HEK293 (cell line): ENCODE measurements around the gene NMD3.

Source experiments
- CTCF ChIA-PET: fragments of 350-600 bp; formaldehyde crosslinking; extraction: SDS; loops from one replicate; lab custom pipeline; 2021; ENCODE audit warnings: antibody characterized with exemption; lab: Yijun Ruan, JAX
- POLR2A ChIA-PET: fragments of 300-600 bp; formaldehyde crosslinking; extraction: SDS; loops from one replicate; lab custom pipeline; 2020; ENCODE audit warnings: antibody characterized with exemption, inconsistent platforms; lab: Yijun Ruan, JAX
- H3K27ac ChIP-seq: fragments of 200-500 bp; sonication (Bioruptor generic); 2 replicates; pipeline ENCODE4 v1.5.1; 2014; ENCODE audit warnings: low read depth, low read length, control low read depth, inconsistent platforms; ENCODE audit errors: extremely low read depth
- H3K36me3 ChIP-seq, 2 experiments: fragments of 200-500 bp in 1 of 2; sonication (Bioruptor generic) in 1 of 2; 1 replicate in 1 of 2; 2 replicates in 1 of 2; pipeline ENCODE4 v1.5.1; 2014 to 2017; ENCODE audit warnings: inconsistent platforms in 2 of 2, low read length in 2 of 2; ENCODE audit not compliant: control insufficient read depth in 2 of 2, insufficient read depth in 1 of 2
- H3K4me1 ChIP-seq: fragments of 200-500 bp; sonication (Bioruptor generic); 2 replicates; pipeline ENCODE4 v1.5.1; 2014; ENCODE audit warnings: mild to moderate bottlenecking, low read length, inconsistent platforms; ENCODE audit not compliant: control insufficient read depth, insufficient read depth
- H3K4me3 ChIP-seq: 2 replicates; pipeline ENCODE4 v1.5.1; 2011; ENCODE audit warnings: low read depth, mild to moderate bottlenecking, control low read depth, low read length, moderate library complexity
- H3K9me3 ChIP-seq: fragments of 200-500 bp; sonication (Bioruptor generic); 2 replicates; pipeline ENCODE4 v1.5.1; 2014; ENCODE audit warnings: low read depth, low read length, inconsistent platforms; ENCODE audit not compliant: control insufficient read depth, insufficient read depth
- GFI1B ChIP-seq: fragments of 450-650 bp; formaldehyde crosslinking; IDR thresholded peaks from 2 replicates; pipeline ENCODE4 v1.5.1; 2016; ENCODE audit warnings: missing biosample characterization, missing genetic modification characterization
- KLF9 ChIP-seq: fragments of 450-650 bp; formaldehyde crosslinking; IDR thresholded peaks from 2 replicates; pipeline ENCODE4 v1.5.1; 2016; ENCODE audit warnings: missing biosample characterization, missing genetic modification characterization, low read depth
- MYNN ChIP-seq: fragments of 450-650 bp; formaldehyde crosslinking; IDR thresholded peaks from 2 replicates; pipeline ENCODE4 v1.5.1; 2016; ENCODE audit warnings: missing biosample characterization, missing genetic modification characterization, borderline replicate concordance
- PRDM1 ChIP-seq: fragments of 450-650 bp; formaldehyde crosslinking; IDR thresholded peaks from 2 replicates; pipeline ENCODE4; 2016; ENCODE audit warnings: missing biosample characterization, missing genetic modification characterization
- TCF7L2 ChIP-seq: IDR thresholded peaks from 2 replicates; pipeline ENCODE4 v1.6.1; 2011; ENCODE audit warnings: low read depth, mild to moderate bottlenecking, inconsistent platforms, low read length, moderate library complexity, borderline replicate concordance
- ZIC2 ChIP-seq: fragments of 450-650 bp; formaldehyde crosslinking; IDR thresholded peaks from 2 replicates; pipeline ENCODE4 v1.5.1; 2016; ENCODE audit warnings: missing biosample characterization, missing genetic modification characterization
- ZNF19 ChIP-seq: fragments of 450-650 bp; formaldehyde crosslinking; IDR thresholded peaks from 2 replicates; pipeline ENCODE4; 2016; ENCODE audit warnings: missing biosample characterization, missing genetic modification characterization, low read depth
- ZNF223 ChIP-seq: fragments of 450-650 bp; formaldehyde crosslinking; IDR thresholded peaks from 2 replicates; pipeline ENCODE4 v1.5.1; 2016; ENCODE audit warnings: missing biosample characterization, missing genetic modification characterization
- ZNF311 ChIP-seq: fragments of 450-650 bp; formaldehyde crosslinking; IDR thresholded peaks from 2 replicates; pipeline ENCODE4 v1.5.1; 2017; ENCODE audit warnings: missing biosample characterization, missing genetic modification characterization, borderline replicate concordance
- ZNF394 ChIP-seq: fragments of 450-650 bp; formaldehyde crosslinking; IDR thresholded peaks from 2 replicates; pipeline ENCODE4 v1.5.1; 2016; ENCODE audit warnings: missing biosample characterization, missing genetic modification characterization, mild to moderate bottlenecking, moderate library complexity, borderline replicate concordance
- ZNF530 ChIP-seq: fragments of 450-650 bp; formaldehyde crosslinking; IDR thresholded peaks from 2 replicates; pipeline ENCODE4 v1.5.1; 2016; ENCODE audit warnings: low read depth, missing biosample characterization, missing genetic modification characterization
- ZNF555 ChIP-seq: fragments of 450-650 bp; formaldehyde crosslinking; conservative IDR thresholded peaks from 2 replicates; pipeline ENCODE4 v1.5.1; 2017; ENCODE audit warnings: missing biosample characterization, mild to moderate bottlenecking, missing genetic modification characterization, inconsistent platforms
- ZNF610 ChIP-seq: fragments of 450-650 bp; formaldehyde crosslinking; IDR thresholded peaks from 2 replicates; pipeline ENCODE4 v1.5.1; 2016; ENCODE audit warnings: missing biosample characterization, missing genetic modification characterization, borderline replicate concordance
- ZNF626 ChIP-seq: fragments of 450-650 bp; sonication (Bioruptor Pico); formaldehyde crosslinking; IDR thresholded peaks from 2 replicates; pipeline ENCODE4 v1.5.1; 2018; ENCODE audit warnings: missing biosample characterization, missing genetic modification characterization, inconsistent platforms
- ZNF664 ChIP-seq: fragments of 450-650 bp; formaldehyde crosslinking; IDR thresholded peaks from 2 replicates; pipeline ENCODE4 v1.5.1; 2016; ENCODE audit warnings: missing biosample characterization, missing genetic modification characterization
- ZNF701 ChIP-seq: fragments of 450-650 bp; formaldehyde crosslinking; IDR thresholded peaks from 2 replicates; pipeline ENCODE4 v1.5.1; 2016; ENCODE audit warnings: missing biosample characterization, missing genetic modification characterization
- ZNF707 ChIP-seq: fragments of 450-650 bp; formaldehyde crosslinking; IDR thresholded peaks from 2 replicates; pipeline ENCODE4 v1.5.1; 2016; ENCODE audit warnings: missing biosample characterization, missing genetic modification characterization
- ZNF747 ChIP-seq: fragments of 450-650 bp; formaldehyde crosslinking; IDR thresholded peaks from 2 replicates; pipeline ENCODE4 v1.5.1; 2016; ENCODE audit warnings: missing biosample characterization, missing genetic modification characterization
- ZNF785 ChIP-seq: fragments of 450-650 bp; formaldehyde crosslinking; IDR thresholded peaks from 2 replicates; pipeline ENCODE4 v1.5.1; 2016; ENCODE audit warnings: missing biosample characterization, missing genetic modification characterization
- ZNF843 ChIP-seq: fragments of 450-650 bp; formaldehyde crosslinking; IDR thresholded peaks from 2 replicates; pipeline ENCODE4 v1.5.1; 2016; ENCODE audit warnings: missing biosample characterization, missing genetic modification characterization
- TF ChIP-seq, protein P1 (sequence below): fragments of 450-650 bp; formaldehyde crosslinking; IDR thresholded peaks from 2 replicates; pipeline ENCODE4 v1.5.1; 2016; ENCODE audit warnings: missing biosample characterization, missing genetic modification characterization
- TF ChIP-seq, protein P2 (sequence below): fragments of 450-650 bp; formaldehyde crosslinking; IDR thresholded peaks from 2 replicates; pipeline ENCODE4 v1.5.1; 2016; ENCODE audit warnings: missing biosample characterization, missing genetic modification characterization
- TF ChIP-seq, protein P3 (sequence below): fragments of 450-650 bp; formaldehyde crosslinking; IDR thresholded peaks from 2 replicates; pipeline ENCODE4 v1.5.1; 2017; ENCODE audit warnings: missing biosample characterization, missing genetic modification characterization
- TF ChIP-seq, protein P4 (sequence below): fragments of 450-650 bp; formaldehyde crosslinking; IDR thresholded peaks from 2 replicates; pipeline ENCODE4 v1.5.1; 2016; ENCODE audit warnings: missing biosample characterization, missing genetic modification characterization

Gene NMD3

DNA sequence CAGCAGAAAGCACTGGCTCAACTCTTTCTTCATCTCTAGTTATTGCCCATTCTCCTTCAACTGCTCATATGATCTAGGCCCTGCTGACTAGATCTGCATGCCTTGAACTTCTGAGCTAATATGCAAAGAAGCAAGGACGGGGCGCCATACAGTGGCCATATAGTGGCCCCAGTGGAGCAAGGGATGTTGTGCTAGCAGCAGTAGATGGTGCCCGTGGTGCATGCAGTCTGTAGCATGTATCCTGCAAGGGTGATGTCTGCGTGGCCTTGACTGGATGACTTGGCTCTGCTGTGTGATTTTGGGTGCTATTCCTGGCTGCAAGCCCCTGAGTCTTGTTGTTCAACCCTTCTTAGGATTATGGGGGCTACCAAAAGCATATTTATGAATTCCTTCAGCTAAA lies 12.2 kb upstream of the NMD3 start:
- CTCF ChIA-PET = no interaction called here
- no peak overlapping the region for H3K4me3 ChIP-seq
- H3K36me3 ChIP-seq = no peaks in the 10 kb centered on the region
- no peaks in the 10 kb centered on the region for H3K9me3 ChIP-seq
- H3K4me1 ChIP-seq = no peaks in the 10 kb centered on the region
- no peak overlapping the region for H3K27ac ChIP-seq
- TF ChIP-seq ZNF747 (tag by site-specific recombination) (no peak), ZNF394 (tag by site-specific recombination) (no peak), ZNF555 (tag by site-specific recombination) (no peak), ZNF19 (tag by site-specific recombination) (no peak)
- TF ChIP-seq, protein P1, sequence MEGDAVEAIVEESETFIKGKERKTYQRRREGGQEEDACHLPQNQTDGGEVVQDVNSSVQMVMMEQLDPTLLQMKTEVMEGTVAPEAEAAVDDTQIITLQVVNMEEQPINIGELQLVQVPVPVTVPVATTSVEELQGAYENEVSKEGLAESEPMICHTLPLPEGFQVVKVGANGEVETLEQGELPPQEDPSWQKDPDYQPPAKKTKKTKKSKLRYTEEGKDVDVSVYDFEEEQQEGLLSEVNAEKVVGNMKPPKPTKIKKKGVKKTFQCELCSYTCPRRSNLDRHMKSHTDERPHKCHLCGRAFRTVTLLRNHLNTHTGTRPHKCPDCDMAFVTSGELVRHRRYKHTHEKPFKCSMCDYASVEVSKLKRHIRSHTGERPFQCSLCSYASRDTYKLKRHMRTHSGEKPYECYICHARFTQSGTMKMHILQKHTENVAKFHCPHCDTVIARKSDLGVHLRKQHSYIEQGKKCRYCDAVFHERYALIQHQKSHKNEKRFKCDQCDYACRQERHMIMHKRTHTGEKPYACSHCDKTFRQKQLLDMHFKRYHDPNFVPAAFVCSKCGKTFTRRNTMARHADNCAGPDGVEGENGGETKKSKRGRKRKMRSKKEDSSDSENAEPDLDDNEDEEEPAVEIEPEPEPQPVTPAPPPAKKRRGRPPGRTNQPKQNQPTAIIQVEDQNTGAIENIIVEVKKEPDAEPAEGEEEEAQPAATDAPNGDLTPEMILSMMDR (tag by site-specific recombination) = peak; percentile 41; the same call in 1 of the 2 replicates
- TF ChIP-seq, all 188 proteins: peak for 1
- POLR2A ChIA-PET = no interaction called here

DNA sequence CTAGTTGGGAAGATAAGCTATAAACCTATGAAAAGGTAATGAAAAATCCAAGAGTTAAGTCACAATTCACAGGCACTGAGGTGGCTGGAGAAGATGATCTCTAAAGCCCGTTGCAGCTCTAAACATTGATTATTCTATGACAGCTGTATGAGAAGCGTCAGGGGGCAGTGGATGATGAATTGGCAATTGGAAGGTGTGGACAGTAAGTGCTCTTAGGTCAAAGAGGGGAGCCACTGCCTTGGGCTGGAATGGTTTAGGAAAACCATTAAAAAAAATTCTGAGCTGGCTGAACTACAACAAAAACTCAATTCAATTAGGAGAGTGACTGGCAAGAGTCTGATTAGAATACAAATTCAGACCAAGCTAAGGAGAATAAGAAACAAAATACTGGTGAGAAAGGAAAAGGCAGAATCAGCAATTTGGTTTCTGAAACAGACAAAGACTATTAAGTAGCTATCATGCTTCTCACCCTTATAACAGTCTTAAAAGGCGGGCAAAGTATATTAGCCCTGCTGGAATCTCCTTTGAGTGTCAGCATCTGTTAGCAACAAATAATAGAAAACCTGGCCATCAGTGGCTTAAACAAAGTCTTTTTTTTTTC lies 8.8 kb upstream of the NMD3 start:
- Histone ChIP-seq H3K27ac (no peak overlapping the region), H3K4me1 (no peaks in the 10 kb centered on the region), H3K36me3 (no peaks in the 10 kb centered on the region), H3K4me3 (no peak overlapping the region), H3K9me3 (no peaks in the 10 kb centered on the region)
- no peak for TF ChIP-seq ZNF530 (tag by site-specific recombination)
- no peak for TF ChIP-seq ZNF701 (tag by site-specific recombination)
- no peak for TF ChIP-seq ZNF785 (tag by site-specific recombination)
- TF ChIP-seq ZNF555 (tag by site-specific recombination) = no peak
- TF ChIP-seq ZNF843 (tag by site-specific recombination) = no peak
- TF ChIP-seq ZNF610 = no peak
- TF ChIP-seq ZNF664 (tag by site-specific recombination) = no peak
- TF ChIP-seq KLF9 (tag by site-specific recombination) = no peak
- no peak for TF ChIP-seq ZNF311
- ChIA-PET CTCF (no interaction called here), POLR2A (interaction anchor here (1.1 kb wide), 1 partner anchor 9 kb away, joined by 4 read pairs; the partner anchor contains the start of gene NMD3)

DNA sequence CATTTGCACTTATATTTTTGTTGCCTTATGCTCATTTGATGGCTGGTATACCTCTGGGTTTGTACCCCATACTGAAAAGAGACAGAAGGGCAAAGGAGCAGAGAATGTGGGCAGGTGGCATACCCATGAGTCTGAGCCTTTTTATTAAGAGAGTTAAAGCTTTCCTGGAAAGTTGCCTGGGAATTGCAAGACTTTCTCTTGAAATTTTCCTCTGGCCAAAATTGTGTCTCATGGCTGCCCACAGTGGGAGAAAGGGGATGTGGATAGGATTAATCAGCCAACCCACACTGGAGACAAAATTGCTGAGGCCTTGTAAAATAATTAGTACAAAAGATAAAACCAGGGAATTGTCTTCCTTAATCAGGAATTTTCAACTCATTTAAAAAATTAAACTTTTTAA lies 8.2 kb upstream of the NMD3 start:
- H3K27ac ChIP-seq = no peak overlapping the region
- no peak overlapping the region for H3K4me3 ChIP-seq
- H3K9me3 ChIP-seq = no peaks in the 10 kb centered on the region
- H3K4me1 ChIP-seq = no peaks in the 10 kb centered on the region
- no peaks in the 10 kb centered on the region for H3K36me3 ChIP-seq
- TF ChIP-seq ZIC2 (tag by site-specific recombination) (no peak), ZNF223 (tag by site-specific recombination) (no peak), MYNN (tag by site-specific recombination) (no peak), PRDM1 (tag by site-specific recombination) (no peak), ZNF626 (tag by site-specific recombination) (no peak), ZNF707 (tag by site-specific recombination) (no peak), GFI1B (tag by site-specific recombination) (no peak), TCF7L2 (no peak)
- TF ChIP-seq, protein P2, sequence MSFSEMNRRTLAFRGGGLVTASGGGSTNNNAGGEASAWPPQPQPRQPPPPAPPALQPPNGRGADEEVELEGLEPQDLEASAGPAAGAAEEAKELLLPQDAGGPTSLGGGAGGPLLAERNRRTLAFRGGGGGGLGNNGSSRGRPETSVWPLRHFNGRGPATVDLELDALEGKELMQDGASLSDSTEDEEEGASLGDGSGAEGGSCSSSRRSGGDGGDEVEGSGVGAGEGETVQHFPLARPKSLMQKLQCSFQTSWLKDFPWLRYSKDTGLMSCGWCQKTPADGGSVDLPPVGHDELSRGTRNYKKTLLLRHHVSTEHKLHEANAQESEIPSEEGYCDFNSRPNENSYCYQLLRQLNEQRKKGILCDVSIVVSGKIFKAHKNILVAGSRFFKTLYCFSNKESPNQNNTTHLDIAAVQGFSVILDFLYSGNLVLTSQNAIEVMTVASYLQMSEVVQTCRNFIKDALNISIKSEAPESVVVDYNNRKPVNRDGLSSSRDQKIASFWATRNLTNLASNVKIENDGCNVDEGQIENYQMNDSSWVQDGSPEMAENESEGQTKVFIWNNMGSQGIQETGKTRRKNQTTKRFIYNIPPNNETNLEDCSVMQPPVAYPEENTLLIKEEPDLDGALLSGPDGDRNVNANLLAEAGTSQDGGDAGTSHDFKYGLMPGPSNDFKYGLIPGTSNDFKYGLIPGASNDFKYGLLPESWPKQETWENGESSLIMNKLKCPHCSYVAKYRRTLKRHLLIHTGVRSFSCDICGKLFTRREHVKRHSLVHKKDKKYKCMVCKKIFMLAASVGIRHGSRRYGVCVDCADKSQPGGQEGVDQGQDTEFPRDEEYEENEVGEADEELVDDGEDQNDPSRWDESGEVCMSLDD (tag by site-specific recombination) = no peak
- TF ChIP-seq, protein P3, sequence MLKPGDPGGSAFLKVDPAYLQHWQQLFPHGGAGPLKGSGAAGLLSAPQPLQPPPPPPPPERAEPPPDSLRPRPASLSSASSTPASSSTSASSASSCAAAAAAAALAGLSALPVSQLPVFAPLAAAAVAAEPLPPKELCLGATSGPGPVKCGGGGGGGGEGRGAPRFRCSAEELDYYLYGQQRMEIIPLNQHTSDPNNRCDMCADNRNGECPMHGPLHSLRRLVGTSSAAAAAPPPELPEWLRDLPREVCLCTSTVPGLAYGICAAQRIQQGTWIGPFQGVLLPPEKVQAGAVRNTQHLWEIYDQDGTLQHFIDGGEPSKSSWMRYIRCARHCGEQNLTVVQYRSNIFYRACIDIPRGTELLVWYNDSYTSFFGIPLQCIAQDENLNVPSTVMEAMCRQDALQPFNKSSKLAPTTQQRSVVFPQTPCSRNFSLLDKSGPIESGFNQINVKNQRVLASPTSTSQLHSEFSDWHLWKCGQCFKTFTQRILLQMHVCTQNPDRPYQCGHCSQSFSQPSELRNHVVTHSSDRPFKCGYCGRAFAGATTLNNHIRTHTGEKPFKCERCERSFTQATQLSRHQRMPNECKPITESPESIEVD (tag by site-specific recombination) = no peak
- TF ChIP-seq, protein P4, sequence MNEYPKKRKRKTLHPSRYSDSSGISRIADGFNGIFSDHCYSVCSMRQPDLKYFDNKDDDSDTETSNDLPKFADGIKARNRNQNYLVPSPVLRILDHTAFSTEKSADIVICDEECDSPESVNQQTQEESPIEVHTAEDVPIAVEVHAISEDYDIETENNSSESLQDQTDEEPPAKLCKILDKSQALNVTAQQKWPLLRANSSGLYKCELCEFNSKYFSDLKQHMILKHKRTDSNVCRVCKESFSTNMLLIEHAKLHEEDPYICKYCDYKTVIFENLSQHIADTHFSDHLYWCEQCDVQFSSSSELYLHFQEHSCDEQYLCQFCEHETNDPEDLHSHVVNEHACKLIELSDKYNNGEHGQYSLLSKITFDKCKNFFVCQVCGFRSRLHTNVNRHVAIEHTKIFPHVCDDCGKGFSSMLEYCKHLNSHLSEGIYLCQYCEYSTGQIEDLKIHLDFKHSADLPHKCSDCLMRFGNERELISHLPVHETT = no peak
- CTCF ChIA-PET = no interaction called here
- POLR2A ChIA-PET = interaction anchor here (1.1 kb wide), 1 partner anchor 9 kb away, joined by 4 read pairs; the partner anchor contains the start of gene NMD3
